ENCODE results near the gene ERCC8. TPM values are rescaled to one million over a fixed set of nuclear protein-coding genes. Genes with fewer than 3 reads are reported as not detected.
A peak's percentile ranks its signal among the peaks of the same experiment; 100 is the strongest.

Gene ERCC8
- polyA plus RNA-seq, 3 donors, result 5.5 to 16.8 (median 10.6) TPM

GRCh38 chr5:60886158-60886557 is 58.7 kb downstream of the ERCC8 start:
- Mint-ChIP-seq H3K9me3 (peaks cover 6 to 14% (median 8%) of the 10 kb centered on the region in 7 donors), H3K27me3 (ENCODE audit: low read depth in 3 of 3) (peaks cover 0 to 1% (median 0%) of the 10 kb centered on the region in 3 donors), H3K27ac (peak overlapping the region in 1 of 7 donors; percentile 13), H3K4me1 (no peaks in the 10 kb centered on the region), H3K36me3 (peaks cover 22 to 39% of the 10 kb centered on the region in 2 donors), H3K4me3 (no peak overlapping the region)
- Histone ChIP-seq H3K4me2 (replicated peaks; ENCODE audit: extremely low read depth, low read length, poor library complexity, severe bottlenecking) (no peak overlapping the region), H3K27me3 (ENCODE audit: control insufficient read depth in 2 of 2, insufficient read depth in 2 of 2, low read length in 2 of 2) (no peaks in the 10 kb centered on the region), H3K9ac (ENCODE audit: insufficient read depth, low read length, poor library complexity, severe bottlenecking) (no peak overlapping the region), H3K79me2 (ENCODE audit: insufficient read depth, low read length) (no peaks in the 10 kb centered on the region), H3K4me3 (replicated peaks in 1 of 3; ENCODE audit: low read depth in 2 of 3, low read length in 3 of 3) (no peak overlapping the region), H3K9me3 (replicated peaks in 1 of 2; ENCODE audit: control insufficient read depth in 1 of 2, insufficient read depth in 1 of 2, low read length in 2 of 2) (peaks cover under 1 to 13% of the 10 kb centered on the region in 2 donors), H2AFZ (ENCODE audit: insufficient read depth, low read depth, low read length, poor library complexity, severe bottlenecking) (no peak overlapping the region), H3K4me1 (ENCODE audit: control insufficient read depth in 1 of 2, insufficient read depth in 2 of 2, low read length in 2 of 2) (no peaks in the 10 kb centered on the region), H3K27ac (ENCODE audit: low read depth in 1 of 2, low read length in 2 of 2) (no peak overlapping the region), H4K20me1 (ENCODE audit: insufficient read depth, low read length) (no peaks in the 10 kb centered on the region), H3K36me3 (replicated peaks in 1 of 2; ENCODE audit: control insufficient read depth in 1 of 2, insufficient read depth in 2 of 2, low read length in 2 of 2) (peaks cover 8 to 21% of the 10 kb centered on the region in 2 donors)
- intact Hi-C loops (cut with micrococcal nuclease), result no loop called here
- no peak for TF ChIP-seq CTCF (IDR thresholded peaks at IDR 0.05)
- WGBS (ENCODE audit: insufficient coverage), result 100% methylated on average over 3 of the region's 5 CpGs
- no peak for DNase-seq

- no peak for TF ChIP-seq CTCF (IDR thresholded peaks at IDR 0.05)
- intact Hi-C loops (cut with micrococcal nuclease), result no loop called here
- Histone ChIP-seq H3K36me3 (replicated peaks in 1 of 2; ENCODE audit: control insufficient read depth in 1 of 2, insufficient read depth in 2 of 2, low read length in 2 of 2) (peaks cover 0 to 21% of the 10 kb centered on the region in 2 donors), H3K27ac (ENCODE audit: low read depth in 1 of 2, low read length in 2 of 2) (no peak overlapping the region), H3K4me3 (replicated peaks in 1 of 3; ENCODE audit: low read depth in 2 of 3, low read length in 3 of 3) (no peak overlapping the region), H3K9ac (ENCODE audit: insufficient read depth, low read length, poor library complexity, severe bottlenecking) (no peak overlapping the region), H4K20me1 (ENCODE audit: insufficient read depth, low read length) (no peaks in the 10 kb centered on the region), H2AFZ (ENCODE audit: insufficient read depth, low read depth, low read length, poor library complexity, severe bottlenecking) (no peak overlapping the region), H3K27me3 (ENCODE audit: control insufficient read depth in 2 of 2, insufficient read depth in 2 of 2, low read length in 2 of 2) (no peaks in the 10 kb centered on the region), H3K79me2 (ENCODE audit: insufficient read depth, low read length) (no peaks in the 10 kb centered on the region), H3K4me1 (ENCODE audit: control insufficient read depth in 1 of 2, insufficient read depth in 2 of 2, low read length in 2 of 2) (no peaks in the 10 kb centered on the region), H3K4me2 (replicated peaks; ENCODE audit: extremely low read depth, low read length, poor library complexity, severe bottlenecking) (no peak overlapping the region), H3K9me3 (replicated peaks in 1 of 2; ENCODE audit: control insufficient read depth in 1 of 2, insufficient read depth in 1 of 2, low read length in 2 of 2) (peaks cover 8 to 17% of the 10 kb centered on the region in 2 donors)
- Mint-ChIP-seq H3K27ac (no peak overlapping the region), H3K4me3 (no peak overlapping the region), H3K36me3 (peaks cover 8 to 31% of the 10 kb centered on the region in 2 donors), H3K27me3 (ENCODE audit: low read depth in 3 of 3) (peaks cover 0 to 1% (median 0%) of the 10 kb centered on the region in 3 donors), H3K4me1 (no peaks in the 10 kb centered on the region), H3K9me3 (peaks cover 18 to 33% (median 23%) of the 10 kb centered on the region in 7 donors)
- DNase-seq, result no peak
Measured at GRCh38 chr5:60883229-60883628, 61.6 kb downstream of the ERCC8 start.

All from CD14-positive monocyte (primary cell).